ENCODE results near the gene USH1C. TPM values are rescaled to one million over a fixed set of nuclear protein-coding genes. Genes with fewer than 3 reads are reported as not detected.

The USH1C gene
- total and polyA plus RNA-seq, 2 of the 4 experiments (the other 2 are of a cell fraction), result not detected

GRCh38 chr11:17516551-17517150 lies 27.6 kb downstream of the USH1C start:
- H3K4me3 ChIP-seq (ENCODE audit: insufficient read depth, low read depth, low read length), result no peak overlapping the region
- no peak overlapping the region for H4K8ac ChIP-seq (ENCODE audit: low read depth in 2 of 2, low read length in 2 of 2)
- no peaks in the 10 kb centered on the region for H3K36me3 ChIP-seq (ENCODE audit: control insufficient read depth, insufficient read depth, low read length)
- no peak overlapping the region for H2BK15ac ChIP-seq (ENCODE audit: low read depth, low read length)
- H4K5ac ChIP-seq (ENCODE audit: low read depth, low read length), result no peak overlapping the region
- no peak overlapping the region for H3K4ac ChIP-seq (ENCODE audit: low read depth, low read length)
- ATAC-seq (ENCODE audit: low read depth) (no peak), DNase-seq (no peak)
- no peak overlapping the region for H2BK5ac ChIP-seq (ENCODE audit: low read depth, low read length, poor library complexity, severe bottlenecking)
- H3K18ac ChIP-seq (ENCODE audit: low read depth, low read length), result no peak overlapping the region
- no peaks in the 10 kb centered on the region for H4K20me1 ChIP-seq (ENCODE audit: insufficient read depth, low read length)
- H3K79me1 ChIP-seq (ENCODE audit: low read depth in 1 of 2, low read length in 2 of 2), result no peaks in the 10 kb centered on the region
- no peak overlapping the region for H3K14ac ChIP-seq (replicated peaks; ENCODE audit: low read depth, low read length)
- no peaks in the 10 kb centered on the region for H3K9me3 ChIP-seq (ENCODE audit: control insufficient read depth, insufficient read depth, low read length)
- H3K4me1 ChIP-seq (ENCODE audit: control insufficient read depth, insufficient read depth, low read length), result no peaks in the 10 kb centered on the region
- dilution Hi-C loops (cut with HindIII; ENCODE audit: low sequenced_read_pairs, unreplicated experiment) (no loop called here), in situ Hi-C loops (cut with MboI; ENCODE audit: low sequenced_read_pairs) (loop anchor here (25.0 kb wide), 1 partner anchor 579 kb away; no protein-coding TSS in a partner anchor), intact Hi-C loops (cut with micrococcal nuclease) (no loop called here)
- H3K23ac ChIP-seq (ENCODE audit: low read depth, low read length), result no peak overlapping the region
- ChIA-PET CTCF (no interaction called here), POLR2A (ENCODE audit: unreplicated experiment) (no interaction called here)
- no peak overlapping the region for H3K56ac ChIP-seq (ENCODE audit: extremely low read depth, insufficient read depth, low read length)
- H3K27ac ChIP-seq (ENCODE audit: insufficient read depth, low read length), result no peak overlapping the region
- TF ChIP-seq RAD21 (IDR thresholded peaks at IDR 0.05; ENCODE audit: low read length) (no peak), NFE2L2 (IDR thresholded peaks at IDR 0.05; ENCODE audit: low read depth, low read length) (no peak), RCOR1 (IDR thresholded peaks at IDR 0.05; ENCODE audit: insufficient replicate concordance, low read length) (no peak), FOS (IDR thresholded peaks at IDR 0.05; ENCODE audit: low read depth, low read length) (no peak), RFX5 (IDR thresholded peaks at IDR 0.05; ENCODE audit: low read depth, low read length) (no peak), MXI1 (IDR thresholded peaks at IDR 0.05; ENCODE audit: borderline replicate concordance, low read depth, low read length) (no peak), SMC3 (IDR thresholded peaks at IDR 0.05; ENCODE audit: low read depth, low read length) (no peak), CEBPB (IDR thresholded peaks at IDR 0.05; ENCODE audit: low read depth, low read length) (no peak), CTCF (conservative IDR thresholded peaks at IDR 0.05; ENCODE audit: low read depth, low read length) (no peak)
- BruUV-seq (replicated peaks), result no TSS peak
- no peak overlapping the region for H2AK5ac ChIP-seq (ENCODE audit: low read depth, low read length)
- H2AFZ ChIP-seq (replicated peaks; ENCODE audit: low read length, poor library complexity), result no peak overlapping the region
- H2BK120ac ChIP-seq (ENCODE audit: low read depth, low read length), result no peak overlapping the region
- H3K9ac ChIP-seq (ENCODE audit: low read depth, low read length), result no peak overlapping the region
- H2AK9ac ChIP-seq (replicated peaks; ENCODE audit: low read depth, low read length, poor library complexity), result no peak overlapping the region
- no peak overlapping the region for H4K91ac ChIP-seq (ENCODE audit: insufficient read depth, low read depth, low read length)
- peaks cover 17% of the 10 kb centered on the region for H3K27me3 ChIP-seq (ENCODE audit: control insufficient read depth, insufficient read depth, low read length)
- 0% methylated on average over 1 of the region's 7 CpGs; no CpG with 5 or more reads in 1 of the 2 experiments for WGBS, 2 experiments (ENCODE audit: extremely low coverage in 2 of 2, insufficient read length in 1 of 2)
- no peak overlapping the region for H2BK20ac ChIP-seq (ENCODE audit: low read depth, low read length)
- H3K4me2 ChIP-seq (ENCODE audit: low read depth, low read length), result no peak overlapping the region
- no peaks in the 10 kb centered on the region; the same call in 1 of the 2 replicates for H3K9me1 ChIP-seq (ENCODE audit: insufficient read depth, low read length)

All from IMR-90 (cell line).